GM12872 (cell line): ENCODE results near the gene OBP2B.

Source experiments
- CTCF ChIP-seq: IDR thresholded peaks from 3 replicates; pipeline ENCODE4 v1.5.1; 2011; ENCODE audit warnings: low read depth, mild to moderate bottlenecking, low read length, moderate library complexity; ENCODE audit not compliant: insufficient read depth

Gene OBP2B

DNA sequence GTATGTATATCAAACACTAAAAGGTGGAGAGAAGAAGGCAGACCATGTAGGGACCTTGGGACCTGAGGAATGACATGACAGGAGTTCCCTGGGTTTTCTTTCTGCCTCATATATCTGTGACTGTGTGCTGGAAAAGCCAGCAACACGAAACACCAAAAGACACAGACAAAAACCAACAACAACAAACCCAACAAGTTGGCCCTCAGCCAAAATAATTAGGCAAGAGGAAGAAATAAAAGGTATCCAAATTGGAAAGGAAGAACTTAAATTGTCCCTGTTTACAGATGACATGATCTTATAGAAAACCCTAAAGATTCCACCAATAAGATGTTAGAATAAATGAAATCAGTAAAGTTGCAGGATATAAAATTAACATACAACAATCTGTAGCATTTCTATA lies 44.2 kb upstream of the OBP2B start:
- TF ChIP-seq CTCF = no peak

DNA sequence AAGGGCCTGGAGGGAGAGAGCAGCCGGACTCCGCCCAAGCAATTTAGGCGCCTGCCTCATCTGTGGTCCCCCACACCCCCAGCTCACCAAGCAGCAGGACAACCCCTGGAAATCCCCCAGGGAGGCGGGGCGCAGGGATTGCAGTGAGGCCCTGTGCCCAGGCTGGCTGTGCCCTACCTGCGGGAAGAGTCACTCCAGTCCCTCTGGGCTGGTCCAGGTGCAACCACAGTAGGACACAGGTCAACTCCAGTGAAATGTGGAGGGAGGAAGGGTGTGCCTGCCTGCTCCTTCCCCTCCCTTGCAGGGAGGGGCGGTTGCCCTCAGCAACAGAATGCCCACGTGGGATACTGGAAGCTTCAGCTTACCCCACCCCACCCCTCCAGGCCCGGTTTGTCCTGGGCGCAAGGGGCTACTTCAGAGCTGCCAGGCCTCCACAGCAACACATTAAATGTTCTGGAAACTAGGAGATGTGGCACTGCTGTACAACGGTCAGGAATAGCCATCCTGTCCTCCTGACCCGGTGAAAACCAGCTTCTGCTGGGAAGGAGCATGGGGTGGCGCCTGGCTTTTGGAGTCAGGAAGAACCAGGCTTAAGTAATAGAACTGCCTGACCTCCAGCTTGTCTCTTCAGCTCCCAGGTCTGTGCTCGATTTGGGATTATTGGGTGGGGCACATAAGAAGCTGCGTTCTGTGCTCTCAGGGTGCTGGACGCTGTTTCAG lies 43.4 kb upstream of the OBP2B start:
- TF ChIP-seq CTCF = no peak

DNA sequence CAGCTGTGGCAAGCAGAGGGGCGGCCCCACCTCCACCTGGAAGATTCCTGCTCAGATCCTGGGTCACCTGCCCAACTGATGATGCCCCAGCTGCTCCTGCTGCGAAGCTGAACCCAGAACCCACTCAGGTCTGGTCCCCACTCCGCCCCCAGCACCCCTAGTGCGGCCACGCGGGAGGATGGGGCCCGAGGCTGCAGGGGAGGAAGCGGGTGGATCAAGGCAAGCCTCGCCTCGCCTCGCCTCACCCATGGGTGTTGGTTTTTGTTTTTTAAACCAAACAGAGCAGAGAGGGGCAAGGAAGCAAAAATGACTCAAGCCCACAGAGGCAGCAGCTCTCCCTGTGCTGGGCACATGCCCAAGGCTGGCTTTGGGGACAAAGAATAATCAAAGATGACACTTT lies 42.7 kb upstream of the OBP2B start:
- no peak for TF ChIP-seq CTCF

DNA sequence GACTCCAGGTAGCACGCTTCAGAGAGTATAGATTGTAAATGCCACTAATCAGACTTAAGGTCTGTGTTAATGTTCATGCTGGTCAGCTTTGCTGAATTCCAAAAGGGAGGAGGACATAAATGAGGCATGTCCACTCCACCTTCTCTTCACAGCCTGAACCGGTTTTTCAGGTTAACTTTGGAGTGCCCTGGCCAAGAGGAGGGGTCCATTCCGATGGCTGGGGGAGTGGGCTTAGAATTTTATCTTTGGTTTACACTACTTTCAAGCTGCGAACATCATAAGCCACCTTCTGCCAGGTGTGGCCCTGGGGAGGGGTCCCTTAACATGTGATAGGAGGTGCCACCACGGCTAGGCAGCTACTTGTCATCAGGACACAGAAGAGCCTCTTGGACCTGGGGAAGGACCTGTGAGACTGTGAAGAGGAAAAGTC lies 41.7 kb upstream of the OBP2B start:
- no peak for TF ChIP-seq CTCF

GRCh38 chr9:133249337-133249736 lies 40.3 kb upstream of the OBP2B start:
- no peak for TF ChIP-seq CTCF

DNA sequence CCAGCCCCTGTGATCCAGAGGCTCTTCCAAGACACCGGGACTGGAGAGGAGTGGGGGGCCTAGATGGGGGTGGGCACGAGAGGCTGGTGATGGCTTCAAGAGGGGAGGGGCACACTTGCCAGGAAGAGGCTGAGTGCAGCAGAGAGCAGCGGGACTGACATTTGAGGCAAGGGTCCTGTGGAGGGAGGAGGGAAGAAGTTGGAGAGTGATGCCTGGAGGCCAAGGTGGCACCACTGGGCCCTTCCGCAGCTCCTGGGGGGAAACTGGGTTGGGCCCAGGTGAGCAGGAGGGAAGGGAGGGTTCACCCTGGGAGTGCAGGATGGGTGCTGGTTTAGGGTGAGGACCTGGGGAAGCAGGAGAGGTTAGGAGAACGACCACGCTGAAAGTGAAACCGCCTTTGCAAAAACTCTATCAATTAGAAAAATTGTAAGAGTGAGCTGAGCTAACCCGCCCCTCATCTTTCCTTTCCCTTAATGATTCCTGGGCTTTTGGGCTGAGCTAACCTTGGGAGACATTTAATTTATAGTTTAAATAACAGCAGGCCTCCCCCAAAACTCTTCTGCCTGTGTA lies 39.8 kb upstream of the OBP2B start:
- TF ChIP-seq CTCF = no peak

DNA sequence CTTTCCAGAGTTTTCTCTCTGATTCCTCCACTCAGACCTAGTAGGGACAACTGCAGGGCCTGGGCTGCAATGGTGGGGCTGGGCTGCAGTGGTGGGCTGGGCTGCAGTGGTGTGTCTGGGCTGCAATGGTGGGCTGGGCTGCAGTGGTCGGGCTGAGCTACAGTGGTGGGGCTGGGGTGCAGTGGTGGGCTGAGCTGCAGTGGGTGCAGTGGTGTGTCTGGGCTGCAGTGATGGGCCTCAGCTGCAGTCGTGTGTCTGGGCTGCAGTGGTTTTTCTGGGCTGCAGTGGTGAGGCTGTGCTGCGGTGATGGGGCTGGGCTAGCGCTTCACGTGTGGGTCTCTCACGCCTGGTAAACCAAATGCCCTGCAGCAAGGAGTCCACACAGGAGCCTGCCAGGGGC lies 38.6 kb upstream of the OBP2B start:
- TF ChIP-seq CTCF = no peak
